GM19351 (cell line): ENCODE data around the gene KCNT1.

Experiments used
- ATAC-seq: cut with Tn5 transposase; IDR thresholded peaks from one replicate; pipeline ENCODE4 v1.9.1; 2021; ENCODE audit warnings: mild to moderate bottlenecking, moderate library complexity; ENCODE audit not compliant: unreplicated experiment

KCNT1 gene

GRCh38 chr9:135724186-135724787 lies 22.3 kb downstream of the KCNT1 start:
- no peak for ATAC-seq

- ATAC-seq: no peak
Observed at GRCh38 chr9:135726138-135726853, 24.3 kb downstream of the KCNT1 start.

GRCh38 chr9:135727257-135727875 lies 25.4 kb downstream of the KCNT1 start:
- no peak for ATAC-seq

GRCh38 chr9:135728436-135729110 lies 26.6 kb downstream of the KCNT1 start:
- ATAC-seq: no peak

GRCh38 chr9:135729480-135729879 lies 27.5 kb downstream of the KCNT1 start:
- ATAC-seq: no peak

- no peak for ATAC-seq
Observed at GRCh38 chr9:135731454-135731853, 29.5 kb downstream of the KCNT1 start.

- ATAC-seq: no peak
Observed at GRCh38 chr9:135732569-135733257, 30.7 kb downstream of the KCNT1 start.

- no peak for ATAC-seq
Observed at GRCh38 chr9:135734616-135735144, 32.7 kb downstream of the KCNT1 start.

GRCh38 chr9:135736272-135736978 lies 34.4 kb downstream of the KCNT1 start:
- no peak for ATAC-seq

- ATAC-seq: no peak
Observed at GRCh38 chr9:135736979-135737839, 35.2 kb downstream of the KCNT1 start.

- no peak for ATAC-seq
Observed at GRCh38 chr9:135737840-135738521, 36.0 kb downstream of the KCNT1 start.

- ATAC-seq: no peak
Observed at GRCh38 chr9:135739271-135740220, 37.6 kb downstream of the KCNT1 start.

- no peak for ATAC-seq
Observed at GRCh38 chr9:135741276-135742219, 39.6 kb downstream of the KCNT1 start.

GRCh38 chr9:135743021-135743420 lies 41.0 kb downstream of the KCNT1 start:
- no peak for ATAC-seq

- no peak for ATAC-seq
Observed at GRCh38 chr9:135743546-135744332, 41.8 kb downstream of the KCNT1 start.
